H9 (cell line): ENCODE measurements around the gene CSNK1E. TPM values are rescaled to one million over a fixed set of nuclear protein-coding genes. Genes with fewer than 3 reads are reported as not detected.

Experiments used
- DNase-seq: peaks from one replicate; pipeline ENCODE4 v3.0.0-alpha.2; 2017
- H2AFZ ChIP-seq: one replicate; pipeline ENCODE4 v1.6.1; 2013; ENCODE audit warnings: mild to moderate bottlenecking, low read length, control low read depth, moderate library complexity
- H2AK5ac ChIP-seq: 2 replicates; pipeline ENCODE4 v1.6.1; 2013; ENCODE audit warnings: low read length, control low read depth, mixed read lengths; ENCODE audit not compliant: insufficient read length
- H2BK120ac ChIP-seq: one replicate; pipeline ENCODE4 v1.6.1; 2013; ENCODE audit warnings: low read depth, mild to moderate bottlenecking, low read length, control low read depth, inconsistent platforms; ENCODE audit not compliant: poor library complexity, severe bottlenecking
- H2BK12ac ChIP-seq: 2 replicates; pipeline ENCODE4 v1.6.1; 2013; ENCODE audit warnings: low read length, control low read depth, mixed read lengths, low read depth; ENCODE audit not compliant: insufficient read length
- H2BK15ac ChIP-seq: 2 replicates; pipeline ENCODE4 v1.6.1; 2013; ENCODE audit warnings: low read depth, low read length, control low read depth
- H2BK20ac ChIP-seq: one replicate; pipeline ENCODE4 v1.6.1; 2013; ENCODE audit warnings: low read depth, mild to moderate bottlenecking, low read length, control low read depth, inconsistent platforms; ENCODE audit not compliant: poor library complexity, severe bottlenecking
- H2BK5ac ChIP-seq: 2 replicates; pipeline ENCODE4 v1.6.1; 2013; ENCODE audit warnings: low read length, control low read depth, mixed read lengths; ENCODE audit not compliant: insufficient read length
- H3K14ac ChIP-seq: 2 replicates; pipeline ENCODE4 v1.6.1; 2013; ENCODE audit warnings: low read length, control low read depth; ENCODE audit not compliant: insufficient read depth
- H3K18ac ChIP-seq: 2 replicates; pipeline ENCODE4 v1.6.1; 2013; ENCODE audit warnings: low read depth, mild to moderate bottlenecking, mixed read lengths, low read length, control low read depth; ENCODE audit not compliant: insufficient read length
- H3K23ac ChIP-seq: 2 replicates; pipeline ENCODE4 v1.6.1; 2013; ENCODE audit warnings: low read length, control low read depth, mixed read lengths, low read depth; ENCODE audit not compliant: insufficient read length
- H3K23me2 ChIP-seq: 2 replicates; pipeline ENCODE4 v1.6.1; 2013; ENCODE audit warnings: low read depth, mild to moderate bottlenecking, mixed read lengths, low read length, control low read depth; ENCODE audit not compliant: insufficient read length, poor library complexity, severe bottlenecking
- H3K27ac ChIP-seq: 2 replicates; pipeline ENCODE4 v1.5.1; 2013; ENCODE audit warnings: low read length, control low read depth, mixed read lengths, low read depth; ENCODE audit not compliant: insufficient read length
- H3K27me3 ChIP-seq: 2 replicates; pipeline ENCODE4 v1.6.1; 2013; ENCODE audit warnings: low read length, control low read depth, inconsistent platforms; ENCODE audit not compliant: insufficient read depth
- H3K4ac ChIP-seq: 2 replicates; pipeline ENCODE4 v1.6.1; 2013; ENCODE audit warnings: low read depth, mild to moderate bottlenecking, control low read depth, inconsistent platforms, low read length, moderate library complexity
- H3K4me1 ChIP-seq: 2 replicates; pipeline ENCODE4 v1.6.1; 2013; ENCODE audit warnings: low read length, control low read depth, inconsistent platforms; ENCODE audit not compliant: insufficient read depth
- H3K4me2 ChIP-seq: 2 replicates; pipeline ENCODE4 v1.6.1; 2013; ENCODE audit warnings: low read length, control low read depth, mixed read lengths; ENCODE audit not compliant: insufficient read length, insufficient read depth
- H3K56ac ChIP-seq: 2 replicates; pipeline ENCODE4 v1.6.1; 2013; ENCODE audit warnings: low read depth, mild to moderate bottlenecking, mixed read lengths, low read length, control low read depth; ENCODE audit not compliant: insufficient read length
- H3K79me1 ChIP-seq: 2 replicates; pipeline ENCODE4 v1.6.1; 2013; ENCODE audit warnings: low read depth, mild to moderate bottlenecking, moderate library complexity, low read length, control low read depth, inconsistent platforms; ENCODE audit not compliant: insufficient read depth, poor library complexity, severe bottlenecking
- H3K79me2 ChIP-seq: 2 replicates; pipeline ENCODE4 v1.6.1; 2013; ENCODE audit warnings: low read length, control low read depth, inconsistent platforms; ENCODE audit not compliant: insufficient read depth
- H3K9ac ChIP-seq: 2 replicates; pipeline ENCODE4 v1.6.1; 2013; ENCODE audit warnings: low read length, control low read depth, mixed read lengths; ENCODE audit not compliant: insufficient read length; ENCODE audit errors: extremely low read depth
- H3K9me3 ChIP-seq: one replicate; pipeline ENCODE4 v1.6.1; 2013; ENCODE audit warnings: low read depth, low read length, inconsistent platforms; ENCODE audit not compliant: control insufficient read depth
- H3T11ph ChIP-seq: one replicate; pipeline ENCODE4 v1.6.1; 2013; ENCODE audit warnings: mild to moderate bottlenecking, low read length, control low read depth, inconsistent platforms
- H4K20me1 ChIP-seq: one replicate; pipeline ENCODE4 v1.6.1; 2013; ENCODE audit not compliant: control insufficient read depth, insufficient read length, insufficient read depth
- H4K5ac ChIP-seq: 2 replicates; pipeline ENCODE4 v1.6.1; 2013; ENCODE audit warnings: low read depth, mild to moderate bottlenecking, mixed read lengths, low read length, control low read depth; ENCODE audit not compliant: insufficient read length
- H4K8ac ChIP-seq: replicated peaks from 2 replicates; pipeline ENCODE4 v1.6.1; 2013; ENCODE audit warnings: low read length, control low read depth, mixed read lengths, low read depth; ENCODE audit not compliant: insufficient read length
- H4K91ac ChIP-seq: 2 replicates; pipeline ENCODE4 v1.6.1; 2013; ENCODE audit warnings: low read depth, mild to moderate bottlenecking, moderate library complexity, mixed read lengths, low read length, control low read depth; ENCODE audit not compliant: insufficient read length
- H3K27ac Mint-ChIP-seq, 3 experiments: 2 replicates in 2 of 3; 3 replicates in 1 of 3; pipeline ENCODE4 v1.8.0; 2020 to 2021; ENCODE audit warnings: mixed read lengths in 3 of 3, mild to moderate bottlenecking in 1 of 3, moderate library complexity in 1 of 3
- H3K27me3 Mint-ChIP-seq: 2 replicates; pipeline ENCODE4 v1.8.0; 2021; ENCODE audit warnings: low read depth, mild to moderate bottlenecking, moderate library complexity, mixed read lengths
- H3K36me3 Mint-ChIP-seq, 3 experiments: 2 replicates in 2 of 3; 3 replicates in 1 of 3; pipeline ENCODE4 v1.8.0; 2020 to 2021; ENCODE audit warnings: low read depth in 3 of 3, mixed read lengths in 3 of 3; ENCODE audit not compliant: insufficient read depth in 1 of 3
- H3K4me1 Mint-ChIP-seq, 2 experiments: 2 replicates each; pipeline ENCODE4 v1.8.0; 2020; ENCODE audit warnings: mixed read lengths in 2 of 2
- H3K4me3 Mint-ChIP-seq, 2 experiments: 2 replicates in 1 of 2; 3 replicates in 1 of 2; pipeline ENCODE4 v1.8.0; 2020 to 2021; ENCODE audit warnings: mild to moderate bottlenecking in 2 of 2, mixed read lengths in 2 of 2, moderate library complexity in 1 of 2
- H3K9me3 Mint-ChIP-seq, 2 experiments: 2 replicates in 1 of 2; 3 replicates in 1 of 2; pipeline ENCODE4 v1.8.0; 2020; ENCODE audit warnings: mild to moderate bottlenecking in 2 of 2, mixed read lengths in 2 of 2, moderate library complexity in 1 of 2
- CTCF ChIP-seq: fragments of 200-600 bp; sonication (generic); conservative IDR thresholded peaks from 3 replicates; pipeline ENCODE4 v1.8.0; 2021; ENCODE audit warnings: antibody characterized with exemption, mild to moderate bottlenecking
- WGBS: extraction: QIAGEN DNeasy Blood & Tissue Kit; methylation state at CpG from one replicate; pipeline ENCODE4 v1.1.7; 2013; ENCODE audit warnings: missing lambda C conversion rate, low lambda C conversion rate, mixed read lengths; ENCODE audit not compliant: insufficient read length; ENCODE audit errors: extremely low coverage; 5-methylcytosine and 5-hydroxymethylcytosine counted together
- total RNA-seq: library from RNA; stranded (reverse); gene quantifications from 2 replicates; pipeline ENCODE4 v1.2.1, GENCODE V29; 2021

CSNK1E gene
- total RNA-seq, 1 experiment from 2014 or later, result 236 TPM

- H3K27me3 Mint-ChIP-seq, result no peaks in the 10 kb centered on the region
- H3K4ac ChIP-seq, result no peak overlapping the region
- no peak overlapping the region for H3K18ac ChIP-seq
- no peak overlapping the region for H3K4me2 ChIP-seq
- H2AK5ac ChIP-seq, result no peak overlapping the region
- no peak overlapping the region for H4K91ac ChIP-seq
- H2BK12ac ChIP-seq, result no peak overlapping the region
- H3K27me3 ChIP-seq, result no peaks in the 10 kb centered on the region
- H3K79me1 ChIP-seq, result no peaks in the 10 kb centered on the region
- H2BK15ac ChIP-seq, result no peak overlapping the region
- peak overlapping the region; percentile 28 to 85 (median 67); a peak in 4 of 7 replicates for H3K27ac Mint-ChIP-seq
- H2AFZ ChIP-seq, result no peak overlapping the region
- H3K23ac ChIP-seq, result no peak overlapping the region
- no peak for TF ChIP-seq CTCF
- H3K36me3 Mint-ChIP-seq, result peaks cover 51 to 89% (median 87%) of the 10 kb centered on the region in 3 experiments
- no peak overlapping the region for H4K8ac ChIP-seq
- H3K23me2 ChIP-seq, result no peaks in the 10 kb centered on the region
- no peak overlapping the region for H4K5ac ChIP-seq
- H3K9ac ChIP-seq, result no peak overlapping the region
- H3K4me1 Mint-ChIP-seq, result peaks cover 6 to 19% of the 10 kb centered on the region in 2 experiments; a peak in 3 of 4 replicates
- no peak overlapping the region for H2BK5ac ChIP-seq
- no peak for DNase-seq
- H4K20me1 ChIP-seq, result peaks cover 2% of the 10 kb centered on the region
- no peak overlapping the region for H3K27ac ChIP-seq
- H2BK120ac ChIP-seq, result no peak overlapping the region
- H3K79me2 ChIP-seq, result no peaks in the 10 kb centered on the region
- H3K14ac ChIP-seq, result no peak overlapping the region; the same call in 1 of the 2 replicates
- WGBS, result no CpG with 5 or more reads among the region's 6 CpGs
- H3K9me3 Mint-ChIP-seq, result no peaks in the 10 kb centered on the region
- H3K4me1 ChIP-seq, result no peaks in the 10 kb centered on the region
- H3T11ph ChIP-seq, result no peak overlapping the region
- no peak overlapping the region for H2BK20ac ChIP-seq
- H3K9me3 ChIP-seq, result no peaks in the 10 kb centered on the region
- no peak overlapping the region for H3K56ac ChIP-seq
- H3K4me3 Mint-ChIP-seq, result no peak overlapping the region
Observed at GRCh38 chr22:38295339-38295738, 21.9 kb downstream of the CSNK1E start.
